Stomach (tissue), 9 donors: ENCODE data around the gene CNTFR. TPM values are rescaled to one million over a fixed set of nuclear protein-coding genes. Genes with fewer than 3 reads are reported as not detected.

ENCODE experiments used
- DNase-seq, 2 donors: peaks; one replicate each; pipeline versions ENCODE4 v3.0.0 to v3.0.0-alpha.2; 2013 to 2019
- H3K27ac ChIP-seq, 5 donors: fragments of 200-600 bp in 4 of 5; sonication (generic) in 4 of 5; one replicate each; pipeline ENCODE4 v1.5.1; 2013 to 2019; ENCODE audit warnings: mild to moderate bottlenecking in 1 of 5, moderate library complexity in 1 of 5
- H3K27me3 ChIP-seq, 3 donors: fragments of 200-600 bp; sonication (generic); one replicate each; pipeline ENCODE4 v1.5.1; 2017 to 2019; ENCODE audit warnings: mixed run types in 1 of 3
- H3K36me3 ChIP-seq, 4 donors: fragments of 200-600 bp; sonication (generic); 1 replicate in 3 of 4; 2 replicates in 1 of 4; pipeline ENCODE4 v1.5.1; 2016 to 2019
- H3K4me1 ChIP-seq, 4 donors: fragments of 200-600 bp; sonication (generic); one replicate each; pipeline ENCODE4 v1.5.1; 2016 to 2019
- H3K4me3 ChIP-seq, 4 donors: fragments of 200-600 bp; sonication (generic) in 3 of 4; one replicate each; pipeline ENCODE4 v1.5.1; 2016 to 2019; ENCODE audit warnings: mild to moderate bottlenecking in 1 of 4
- H3K9me3 ChIP-seq, 4 donors: fragments of 200-600 bp; sonication (generic); one replicate each; pipeline ENCODE4 v1.5.1; 2016 to 2019
- EP300 ChIP-seq: sonication (generic); formaldehyde crosslinking; IDR thresholded peaks from one replicate; pipeline ENCODE4 v1.6.1; 2017; ENCODE audit warnings: antibody characterized with exemption
- POLR2A ChIP-seq, 4 donors: fragments of 450-650 bp; IDR thresholded peaks; one replicate each; pipeline ENCODE4 v1.6.1; 2016; ENCODE audit warnings: antibody characterized with exemption in 4 of 4, control low read depth in 2 of 4, mild to moderate bottlenecking in 1 of 4, moderate library complexity in 1 of 4
- POLR2AphosphoS5 ChIP-seq, 3 donors: sonication (generic); formaldehyde crosslinking; IDR thresholded peaks; one replicate each; pipeline ENCODE4 v1.6.1; 2016; ENCODE audit warnings: antibody characterized with exemption in 3 of 3
- WGBS, 5 donors: extraction: QIAGEN DNeasy Blood & Tissue Kit in 3 of 5; methylation state at CpG; one replicate each; pipeline versions ENCODE4 v1.1.5 to v1.1.7; 2013 to 2018; 5-methylcytosine and 5-hydroxymethylcytosine counted together
- intact Hi-C: fragments of 100-400 bp; cut with DNase I; formaldehyde crosslinking; loops from one replicate; pipeline ENCODE4 v1.15.1; 2023; ENCODE audit warnings: low total_unique reads
- polyA plus RNA-seq, 3 donors: library from polyadenylated mRNA; stranded (reverse); fragments of 200-250 nt; gene quantifications; one replicate each; pipeline ENCODE4 v1.2.3, GENCODE V29; 2013
- total RNA-seq, 5 donors: library from RNA; depleted of rRNA; stranded (reverse); fragments of >200 nt; gene quantifications; one replicate each; pipeline versions ENCODE4 v1.1.0 to v1.2.3, GENCODE V29; 2014 to 2016
- TF ChIP-seq, protein P1 (sequence below), 7 experiments: fragments of 450-650 bp in 4 of 7; fragments of 200-600 bp in 3 of 7; sonication (generic) in 3 of 7; IDR thresholded peaks; one replicate each; pipeline ENCODE4 v1.5.1; 2016 to 2019; ENCODE audit warnings: antibody characterized with exemption in 7 of 7, control low read depth in 2 of 7, mild to moderate bottlenecking in 1 of 7
- donor health status: healthy with polysubstance abuse.
- donor health status: Bipolar disorder and iron deficiency.
- donor health status: healthy.

The CNTFR gene
- total and polyA plus RNA-seq, 8 donors, result 2.2 to 15.8 (median 2.9) TPM; not detected in 1

DNA sequence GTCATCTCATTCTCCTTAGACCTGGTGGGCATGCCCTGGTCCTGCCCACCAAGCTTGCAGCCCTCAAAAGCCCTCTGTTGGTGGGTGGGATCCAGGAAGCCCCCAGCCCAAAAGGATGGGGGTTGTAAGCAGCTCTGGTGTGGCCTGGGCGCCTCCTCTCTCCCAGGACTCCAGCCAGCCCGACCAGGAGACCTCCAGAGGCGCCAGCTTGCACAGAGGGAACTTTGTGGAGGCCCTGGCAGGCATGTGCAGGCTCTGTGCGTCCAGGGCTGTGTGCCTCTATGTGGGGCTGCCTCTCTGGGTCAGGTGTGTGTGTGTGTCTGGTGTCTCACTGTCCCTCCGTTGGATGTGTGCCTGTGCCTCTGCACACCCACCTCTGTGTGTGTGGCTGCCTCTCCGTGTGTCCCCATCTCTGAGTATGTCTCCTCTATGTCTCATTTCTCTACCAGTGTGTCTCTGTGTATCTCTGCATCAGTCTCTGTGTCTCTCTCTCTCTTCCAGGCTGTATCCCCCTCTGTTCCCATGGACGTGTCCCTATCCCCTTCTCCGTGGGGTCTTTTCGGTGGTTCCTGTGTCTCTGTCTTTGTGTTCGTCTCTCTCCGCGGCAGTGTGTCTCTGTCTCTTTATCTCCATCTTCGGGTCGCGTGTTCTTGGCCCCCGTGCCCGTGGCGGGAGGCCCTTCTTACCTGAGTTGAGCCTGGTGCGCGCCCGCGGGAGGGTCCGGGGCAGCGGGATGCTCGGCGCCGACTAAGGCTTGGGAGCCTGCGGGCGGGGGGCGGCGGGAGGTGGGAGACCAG is 67.2 kb downstream of the CNTFR start:
- 14 to 36% (median 16%) methylated on average over 14 to 31 of the region's 31 CpGs for WGBS, 5 donors
- intact Hi-C loops, result no loop called here
- H3K9me3 ChIP-seq, result no peaks in the 10 kb centered on the region
- peak overlapping the region in 2 of 5 donors; percentile 56 to 75 for H3K27ac ChIP-seq
- DNase-seq, result no peak
- peaks cover 0 to 9% (median 0%) of the 10 kb centered on the region in 3 donors for H3K27me3 ChIP-seq
- H3K36me3 ChIP-seq, result no peaks in the 10 kb centered on the region
- H3K4me3 ChIP-seq, result peak overlapping the region; percentile 53 to 58 (median 54)
- peaks cover 3 to 17% (median 13%) of the 10 kb centered on the region in 4 donors for H3K4me1 ChIP-seq
- TF ChIP-seq POLR2A (IDR thresholded peaks at IDR 0.05) (no peak), POLR2AphosphoS5 (IDR thresholded peaks at IDR 0.05) (no peak), EP300 (no peak)
- TF ChIP-seq, protein P1, sequence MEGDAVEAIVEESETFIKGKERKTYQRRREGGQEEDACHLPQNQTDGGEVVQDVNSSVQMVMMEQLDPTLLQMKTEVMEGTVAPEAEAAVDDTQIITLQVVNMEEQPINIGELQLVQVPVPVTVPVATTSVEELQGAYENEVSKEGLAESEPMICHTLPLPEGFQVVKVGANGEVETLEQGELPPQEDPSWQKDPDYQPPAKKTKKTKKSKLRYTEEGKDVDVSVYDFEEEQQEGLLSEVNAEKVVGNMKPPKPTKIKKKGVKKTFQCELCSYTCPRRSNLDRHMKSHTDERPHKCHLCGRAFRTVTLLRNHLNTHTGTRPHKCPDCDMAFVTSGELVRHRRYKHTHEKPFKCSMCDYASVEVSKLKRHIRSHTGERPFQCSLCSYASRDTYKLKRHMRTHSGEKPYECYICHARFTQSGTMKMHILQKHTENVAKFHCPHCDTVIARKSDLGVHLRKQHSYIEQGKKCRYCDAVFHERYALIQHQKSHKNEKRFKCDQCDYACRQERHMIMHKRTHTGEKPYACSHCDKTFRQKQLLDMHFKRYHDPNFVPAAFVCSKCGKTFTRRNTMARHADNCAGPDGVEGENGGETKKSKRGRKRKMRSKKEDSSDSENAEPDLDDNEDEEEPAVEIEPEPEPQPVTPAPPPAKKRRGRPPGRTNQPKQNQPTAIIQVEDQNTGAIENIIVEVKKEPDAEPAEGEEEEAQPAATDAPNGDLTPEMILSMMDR (IDR thresholded peaks at IDR 0.05), result no peak

DNA sequence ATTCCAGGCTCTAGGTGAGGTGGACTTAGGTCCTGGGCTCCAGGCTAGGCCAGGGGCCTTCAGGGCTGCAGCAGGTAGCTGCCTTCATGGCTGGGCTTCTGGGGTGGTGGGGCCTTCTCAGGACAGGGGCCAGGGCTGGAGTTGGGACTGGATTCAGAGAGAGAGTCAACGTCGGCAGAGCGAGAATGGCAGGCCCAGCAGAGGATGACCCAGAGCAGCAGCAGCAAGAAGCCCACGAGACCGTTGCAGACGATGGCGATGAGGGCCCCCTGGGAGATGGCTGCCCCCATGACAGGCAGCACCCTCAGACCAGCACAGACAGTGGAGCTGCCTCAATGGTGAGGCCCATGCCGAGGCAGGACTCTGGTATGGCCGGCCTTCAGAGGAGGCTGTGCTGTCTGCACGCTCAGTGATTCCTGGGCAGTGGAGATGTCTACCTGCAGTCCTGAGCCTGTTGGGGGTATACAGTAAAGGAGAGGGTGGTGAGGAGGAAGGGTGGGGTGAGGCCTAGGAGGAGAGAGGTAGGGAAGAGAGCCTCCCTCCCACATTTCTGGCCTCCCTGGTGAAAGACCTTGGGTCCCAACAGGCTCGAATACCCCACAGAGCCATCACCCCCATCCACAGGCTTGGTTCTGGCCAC is 68.0 kb downstream of the CNTFR start:
- Histone ChIP-seq H3K27ac (no peak overlapping the region), H3K4me3 (peak overlapping the region in 1 of 4 donors; percentile 55), H3K36me3 (no peaks in the 10 kb centered on the region), H3K9me3 (no peaks in the 10 kb centered on the region), H3K4me1 (peaks cover 3 to 17% (median 13%) of the 10 kb centered on the region in 4 donors), H3K27me3 (peaks cover 0 to 9% (median 0%) of the 10 kb centered on the region in 3 donors)
- intact Hi-C loops, result no loop called here
- WGBS, 5 donors, result 87 to 98% (median 94%) methylated on average over 11 of the region's 11 CpGs
- DNase-seq, result no peak
- TF ChIP-seq EP300 (no peak), POLR2AphosphoS5 (IDR thresholded peaks at IDR 0.05) (no peak), POLR2A (IDR thresholded peaks at IDR 0.05) (no peak)
- TF ChIP-seq, protein P1 (IDR thresholded peaks at IDR 0.05), result no peak

DNA sequence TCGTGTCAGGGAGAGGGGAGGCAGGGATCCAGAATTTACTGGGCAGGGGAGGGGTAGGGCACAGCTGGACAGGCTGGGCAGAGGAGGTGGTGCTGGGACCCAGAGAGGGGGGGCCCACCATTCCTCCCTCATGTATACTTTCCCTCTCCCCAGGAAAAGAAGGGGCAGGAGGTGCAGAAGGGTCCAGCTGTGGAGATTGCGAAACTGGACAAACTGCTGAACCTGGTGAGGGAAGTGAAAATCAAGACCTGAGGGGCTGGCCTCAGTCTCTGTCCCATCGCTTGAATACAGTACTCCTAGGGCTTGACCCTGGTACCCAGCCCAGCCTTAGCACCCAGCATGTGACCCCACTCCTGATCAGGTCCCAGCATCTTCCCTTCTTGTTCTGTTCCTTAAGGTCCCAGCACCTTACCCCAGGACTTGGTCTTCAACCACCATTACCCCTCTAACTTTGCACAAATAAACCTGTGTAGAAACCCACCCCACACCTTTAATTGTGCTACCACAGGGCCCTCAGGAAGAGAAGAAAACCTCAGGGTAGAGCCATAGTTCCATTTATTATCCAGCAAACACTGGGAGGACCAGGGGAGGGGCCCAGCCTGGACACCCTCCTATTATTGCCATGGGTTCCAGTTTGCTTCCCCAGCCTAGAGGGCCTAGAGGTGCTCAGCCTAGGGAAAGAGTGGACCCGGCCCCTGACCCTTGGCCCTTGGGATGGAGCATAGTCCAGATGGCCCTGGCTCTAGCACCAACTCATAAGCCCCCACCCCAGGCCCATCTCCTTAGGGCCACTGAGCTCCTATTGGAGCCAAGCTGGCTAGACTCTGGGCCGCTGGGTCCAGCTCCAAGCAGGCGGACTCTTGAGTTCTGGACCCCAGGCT is 68.8 kb downstream of the CNTFR start:
- no peaks in the 10 kb centered on the region for H3K9me3 ChIP-seq
- intact Hi-C loops, result no loop called here
- no peaks in the 10 kb centered on the region for H3K36me3 ChIP-seq
- TF ChIP-seq POLR2AphosphoS5 (IDR thresholded peaks at IDR 0.05), result no peak
- TF ChIP-seq EP300, result no peak
- TF ChIP-seq, protein P1 (IDR thresholded peaks at IDR 0.05), result no peak
- TF ChIP-seq POLR2A (IDR thresholded peaks at IDR 0.05), result no peak
- H3K4me1 ChIP-seq, result peaks cover 3 to 17% (median 13%) of the 10 kb centered on the region in 4 donors
- no peak overlapping the region for H3K4me3 ChIP-seq
- no peak overlapping the region for H3K27ac ChIP-seq
- WGBS, 5 donors, result 90 to 93% (median 92%) methylated on average over 5 to 6 of the region's 6 CpGs
- peaks cover 0 to 9% (median 0%) of the 10 kb centered on the region in 3 donors for H3K27me3 ChIP-seq
- no peak for DNase-seq

DNA sequence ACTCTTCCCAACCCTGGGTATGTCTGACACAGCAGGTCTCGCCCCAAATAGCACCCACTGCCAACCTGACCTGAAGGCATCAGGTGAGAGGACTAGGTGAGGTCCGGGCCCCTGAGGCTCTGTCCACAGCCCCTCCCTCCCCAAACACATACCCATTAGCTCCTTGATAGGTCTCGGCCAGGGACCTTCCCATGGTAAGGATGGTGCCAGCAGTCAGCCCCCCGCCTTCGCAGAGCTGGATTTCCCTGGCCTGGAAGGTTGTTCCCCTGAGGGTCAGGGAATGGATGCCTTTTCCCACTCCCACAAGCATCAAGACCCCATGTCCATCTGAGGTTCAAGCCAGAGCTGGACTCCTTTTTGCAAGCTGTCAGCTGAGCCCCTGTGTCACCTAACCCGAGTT is 69.4 kb downstream of the CNTFR start:
- no peak for DNase-seq
- intact Hi-C loops, result no loop called here
- Histone ChIP-seq H3K9me3 (no peaks in the 10 kb centered on the region), H3K27me3 (peaks cover 0 to 9% (median 0%) of the 10 kb centered on the region in 3 donors), H3K27ac (no peak overlapping the region), H3K4me3 (no peak overlapping the region), H3K4me1 (peaks cover 3 to 17% (median 13%) of the 10 kb centered on the region in 4 donors), H3K36me3 (no peaks in the 10 kb centered on the region)
- TF ChIP-seq EP300, result no peak
- TF ChIP-seq POLR2A (IDR thresholded peaks at IDR 0.05), result no peak
- TF ChIP-seq POLR2AphosphoS5 (IDR thresholded peaks at IDR 0.05), result no peak
- TF ChIP-seq, protein P1 (IDR thresholded peaks at IDR 0.05), result no peak
- 77 to 88% (median 86%) methylated on average over 4 to 6 of the region's 6 CpGs for WGBS, 5 donors
